ENCODE results near the gene MMP26.

MMP26 gene

GRCh38 chr11:4727171-4727570 lies 22.6 kb downstream of the MMP26 start:
- no peak for DNase-seq

- no peak for DNase-seq
Measured at GRCh38 chr11:4740735-4741134, 36.2 kb downstream of the MMP26 start.

- DNase-seq = no peak
Measured at GRCh38 chr11:4748438-4748837, 43.9 kb downstream of the MMP26 start.

GRCh38 chr11:4751201-4751600 lies 46.6 kb downstream of the MMP26 start:
- DNase-seq = no peak
